ENCODE data around the gene FNIP2. TPM values are rescaled to one million over a fixed set of nuclear protein-coding genes. Genes with fewer than 3 reads are reported as not detected.

FNIP2 gene
- total RNA-seq, 2 experiments from 2014 or later, result 0.09 to 1.0 TPM

DNA sequence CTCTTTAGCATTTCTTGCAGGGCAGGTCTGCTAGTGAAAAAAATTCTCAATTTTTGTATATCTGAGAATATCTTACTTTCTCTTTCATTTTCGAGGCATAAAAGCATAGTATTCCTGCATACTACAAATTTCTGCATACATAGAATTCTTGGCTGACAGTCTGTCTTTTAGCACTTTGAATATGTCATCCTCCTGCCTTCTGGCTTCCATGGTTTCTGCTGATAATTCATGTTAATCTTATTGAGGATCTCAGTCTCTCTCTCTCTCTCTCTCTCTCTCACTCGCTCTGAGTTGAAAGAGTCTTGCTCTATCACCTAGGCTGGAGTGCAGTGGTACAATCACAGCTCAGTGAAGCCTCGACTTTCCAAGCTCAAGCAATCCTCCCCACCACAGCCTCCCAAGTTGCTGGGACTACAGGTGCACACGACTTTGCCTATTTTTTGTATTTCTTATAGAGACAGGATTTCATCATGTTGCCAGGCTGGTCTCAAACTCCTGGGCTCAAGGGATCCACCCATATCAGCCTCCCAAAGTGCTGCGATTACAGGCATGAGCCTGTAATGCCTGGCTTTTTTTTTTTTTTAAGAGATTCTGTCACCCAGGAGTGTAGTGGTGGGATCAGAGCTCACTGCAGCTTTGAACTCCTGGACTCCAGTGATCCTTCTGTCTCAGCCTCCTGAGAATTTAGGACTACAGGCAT is 161.3 kb downstream of the FNIP2 start:
- no TSS peak for BruUV-seq (replicated peaks)
- CTCF ChIA-PET (ENCODE audit: unreplicated experiment), result no interaction called here

GRCh38 chr4:158930639-158930972 is 161.8 kb downstream of the FNIP2 start:
- Histone ChIP-seq H3K36me3 (ENCODE audit: insufficient read depth, low read length) (no peaks in the 10 kb centered on the region), H3K4me1 (ENCODE audit: insufficient read depth, low read length, poor library complexity, severe bottlenecking) (no peaks in the 10 kb centered on the region), H2AFZ (ENCODE audit: low read length) (no peak overlapping the region), H3K4me3 (ENCODE audit: low read depth, low read length, poor library complexity, severe bottlenecking) (no peak overlapping the region), H3K9me2 (ENCODE audit: insufficient read depth, low read length) (no peaks in the 10 kb centered on the region), H3K4me2 (ENCODE audit: low read length) (no peak overlapping the region), H4K20me1 (ENCODE audit: insufficient read depth, low read length) (no peaks in the 10 kb centered on the region), H3K79me2 (ENCODE audit: insufficient read depth, low read depth, low read length) (no peaks in the 10 kb centered on the region), H3K27ac (ENCODE audit: low read depth, low read length, poor library complexity, severe bottlenecking) (no peak overlapping the region), H3K9me3 (ENCODE audit: low read length) (no peaks in the 10 kb centered on the region)
- ChIA-PET CTCF (ENCODE audit: unreplicated experiment) (no interaction called here), POLR2A (interaction anchor here (0.7 to 1.0 kb wide), 2 partner anchors 19 to 52 kb away, joined by 3 read pairs; no protein-coding TSS in a partner anchor)
- intact Hi-C loops (cut with micrococcal nuclease; ENCODE audit: unreplicated experiment), result no loop called here
- BruUV-seq (replicated peaks), result no TSS peak
- TF ChIP-seq, protein P1, sequence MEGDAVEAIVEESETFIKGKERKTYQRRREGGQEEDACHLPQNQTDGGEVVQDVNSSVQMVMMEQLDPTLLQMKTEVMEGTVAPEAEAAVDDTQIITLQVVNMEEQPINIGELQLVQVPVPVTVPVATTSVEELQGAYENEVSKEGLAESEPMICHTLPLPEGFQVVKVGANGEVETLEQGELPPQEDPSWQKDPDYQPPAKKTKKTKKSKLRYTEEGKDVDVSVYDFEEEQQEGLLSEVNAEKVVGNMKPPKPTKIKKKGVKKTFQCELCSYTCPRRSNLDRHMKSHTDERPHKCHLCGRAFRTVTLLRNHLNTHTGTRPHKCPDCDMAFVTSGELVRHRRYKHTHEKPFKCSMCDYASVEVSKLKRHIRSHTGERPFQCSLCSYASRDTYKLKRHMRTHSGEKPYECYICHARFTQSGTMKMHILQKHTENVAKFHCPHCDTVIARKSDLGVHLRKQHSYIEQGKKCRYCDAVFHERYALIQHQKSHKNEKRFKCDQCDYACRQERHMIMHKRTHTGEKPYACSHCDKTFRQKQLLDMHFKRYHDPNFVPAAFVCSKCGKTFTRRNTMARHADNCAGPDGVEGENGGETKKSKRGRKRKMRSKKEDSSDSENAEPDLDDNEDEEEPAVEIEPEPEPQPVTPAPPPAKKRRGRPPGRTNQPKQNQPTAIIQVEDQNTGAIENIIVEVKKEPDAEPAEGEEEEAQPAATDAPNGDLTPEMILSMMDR (conservative IDR thresholded peaks at IDR 0.05; ENCODE audit: low read length), result no peak
- TF ChIP-seq EZH2phosphoT487 (IDR thresholded peaks at IDR 0.05; ENCODE audit: borderline replicate concordance, low read depth, low read length), result no peak
- DNase-seq (ENCODE audit: low spot score), result no peak

More for the DNA sequence above, 161.3 kb downstream of the FNIP2 start:
- DNase-seq (ENCODE audit: low spot score), result no peak
- Histone ChIP-seq H3K4me3 (ENCODE audit: low read depth, low read length, poor library complexity, severe bottlenecking) (no peak overlapping the region), H4K20me1 (ENCODE audit: insufficient read depth, low read length) (no peaks in the 10 kb centered on the region), H3K36me3 (ENCODE audit: insufficient read depth, low read length) (no peaks in the 10 kb centered on the region), H3K9me3 (ENCODE audit: low read length) (no peaks in the 10 kb centered on the region), H2AFZ (ENCODE audit: low read length) (no peak overlapping the region), H3K4me2 (ENCODE audit: low read length) (no peak overlapping the region), H3K9me2 (ENCODE audit: insufficient read depth, low read length) (no peaks in the 10 kb centered on the region), H3K4me1 (ENCODE audit: insufficient read depth, low read length, poor library complexity, severe bottlenecking) (no peaks in the 10 kb centered on the region), H3K27ac (ENCODE audit: low read depth, low read length, poor library complexity, severe bottlenecking) (no peak overlapping the region), H3K79me2 (ENCODE audit: insufficient read depth, low read depth, low read length) (no peaks in the 10 kb centered on the region)
- intact Hi-C loops (cut with micrococcal nuclease; ENCODE audit: unreplicated experiment), result no loop called here
- no peak for TF ChIP-seq EZH2phosphoT487 (IDR thresholded peaks at IDR 0.05; ENCODE audit: borderline replicate concordance, low read depth, low read length)
- TF ChIP-seq, protein P1 (conservative IDR thresholded peaks at IDR 0.05; ENCODE audit: low read length), result no peak
- POLR2A ChIA-PET, result interaction anchor here (0.7 to 1.0 kb wide), 2 partner anchors 20 to 51 kb away, joined by 3 read pairs; no protein-coding TSS in a partner anchor

GRCh38 chr4:158933236-158933635 is 164.4 kb downstream of the FNIP2 start:
- ChIA-PET POLR2A (interaction anchor here (0.7 kb wide), 1 partner anchor 229 kb away, joined by 3 read pairs; no protein-coding TSS in a partner anchor), CTCF (ENCODE audit: unreplicated experiment) (no interaction called here)
- Histone ChIP-seq H2AFZ (ENCODE audit: low read length) (no peak overlapping the region), H3K4me3 (ENCODE audit: low read depth, low read length, poor library complexity, severe bottlenecking) (no peak overlapping the region), H4K20me1 (ENCODE audit: insufficient read depth, low read length) (no peaks in the 10 kb centered on the region), H3K36me3 (ENCODE audit: insufficient read depth, low read length) (no peaks in the 10 kb centered on the region), H3K9me3 (ENCODE audit: low read length) (no peaks in the 10 kb centered on the region), H3K4me1 (ENCODE audit: insufficient read depth, low read length, poor library complexity, severe bottlenecking) (no peaks in the 10 kb centered on the region), H3K27ac (ENCODE audit: low read depth, low read length, poor library complexity, severe bottlenecking) (no peak overlapping the region), H3K9me2 (ENCODE audit: insufficient read depth, low read length) (no peaks in the 10 kb centered on the region), H3K79me2 (ENCODE audit: insufficient read depth, low read depth, low read length) (no peaks in the 10 kb centered on the region), H3K4me2 (ENCODE audit: low read length) (no peak overlapping the region)
- TF ChIP-seq EZH2phosphoT487 (IDR thresholded peaks at IDR 0.05; ENCODE audit: borderline replicate concordance, low read depth, low read length), result no peak
- TF ChIP-seq, protein P1 (conservative IDR thresholded peaks at IDR 0.05; ENCODE audit: low read length), result no peak
- DNase-seq (ENCODE audit: low spot score), result no peak
- BruUV-seq (replicated peaks), result no TSS peak
- intact Hi-C loops (cut with micrococcal nuclease; ENCODE audit: unreplicated experiment), result no loop called here

Measured in OCI-LY7 (cell line).